Neutrophil (primary cell): ENCODE results near the gene GPC6.

Experiments
- H3K27ac ChIP-seq: fragments of 200-600 bp; sonication (generic); 2 replicates; pipeline ENCODE4 v1.5.1; 2016; ENCODE audit warnings: mild to moderate bottlenecking, moderate library complexity
- H3K27me3 ChIP-seq: fragments of 200-600 bp; sonication (generic); 2 replicates; pipeline ENCODE4 v1.6.0; 2016; ENCODE audit warnings: mild to moderate bottlenecking
- H3K36me3 ChIP-seq: fragments of 200-600 bp; sonication (generic); 2 replicates; pipeline ENCODE4 v1.5.1; 2017
- H3K4me1 ChIP-seq, 2 experiments: fragments of 200-600 bp in 1 of 2; sonication (generic) in 1 of 2; 1 replicate in 1 of 2; 2 replicates in 1 of 2; pipeline versions ENCODE4 v1.5.1 to v1.6.1; 2013 to 2016; ENCODE audit warnings: low read depth in 1 of 2, low read length in 1 of 2, mild to moderate bottlenecking in 1 of 2, moderate library complexity in 1 of 2; ENCODE audit not compliant: control insufficient read depth in 1 of 2, insufficient read depth in 1 of 2
- H3K4me3 ChIP-seq, 2 experiments: fragments of 200-600 bp in 1 of 2; sonication (generic) in 1 of 2; 1 replicate in 1 of 2; 2 replicates in 1 of 2; pipeline ENCODE4 v1.5.1; 2013 to 2016; ENCODE audit warnings: low read depth in 1 of 2, low read length in 1 of 2, mild to moderate bottlenecking in 1 of 2, moderate library complexity in 1 of 2
- H3K9me3 ChIP-seq: fragments of 200-600 bp; sonication (generic); 2 replicates; pipeline ENCODE4 v1.5.1; 2016
- TF ChIP-seq, protein P1 (sequence below): fragments of 200-600 bp; sonication (generic); IDR thresholded peaks from 2 replicates; pipeline ENCODE4 v1.5.1; 2016; ENCODE audit warnings: antibody characterized with exemption

The GPC6 gene

DNA sequence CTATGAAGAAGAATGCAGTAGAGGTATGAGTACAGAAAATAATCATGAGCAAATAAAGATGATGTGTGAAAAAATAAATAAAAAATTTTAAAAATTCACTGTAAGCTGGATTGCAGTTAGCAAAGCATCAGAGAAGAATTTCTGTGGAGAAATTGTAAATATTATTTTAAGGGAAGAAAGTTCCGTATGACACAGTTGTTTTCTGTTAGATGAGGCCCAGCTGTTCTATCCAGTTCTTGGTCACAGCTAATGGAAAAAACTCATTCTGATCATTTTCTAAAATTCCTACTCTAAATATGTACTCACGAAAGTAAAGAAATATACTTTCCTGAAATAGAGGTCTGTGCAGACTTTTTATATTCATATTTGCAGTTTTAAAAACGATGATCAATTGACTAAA lies 674.1 kb downstream of the GPC6 start:
- no peaks in the 10 kb centered on the region for H3K9me3 ChIP-seq
- no peak overlapping the region for H3K27ac ChIP-seq
- H3K4me1 ChIP-seq: no peaks in the 10 kb centered on the region
- no peaks in the 10 kb centered on the region for H3K36me3 ChIP-seq
- TF ChIP-seq, protein P1, sequence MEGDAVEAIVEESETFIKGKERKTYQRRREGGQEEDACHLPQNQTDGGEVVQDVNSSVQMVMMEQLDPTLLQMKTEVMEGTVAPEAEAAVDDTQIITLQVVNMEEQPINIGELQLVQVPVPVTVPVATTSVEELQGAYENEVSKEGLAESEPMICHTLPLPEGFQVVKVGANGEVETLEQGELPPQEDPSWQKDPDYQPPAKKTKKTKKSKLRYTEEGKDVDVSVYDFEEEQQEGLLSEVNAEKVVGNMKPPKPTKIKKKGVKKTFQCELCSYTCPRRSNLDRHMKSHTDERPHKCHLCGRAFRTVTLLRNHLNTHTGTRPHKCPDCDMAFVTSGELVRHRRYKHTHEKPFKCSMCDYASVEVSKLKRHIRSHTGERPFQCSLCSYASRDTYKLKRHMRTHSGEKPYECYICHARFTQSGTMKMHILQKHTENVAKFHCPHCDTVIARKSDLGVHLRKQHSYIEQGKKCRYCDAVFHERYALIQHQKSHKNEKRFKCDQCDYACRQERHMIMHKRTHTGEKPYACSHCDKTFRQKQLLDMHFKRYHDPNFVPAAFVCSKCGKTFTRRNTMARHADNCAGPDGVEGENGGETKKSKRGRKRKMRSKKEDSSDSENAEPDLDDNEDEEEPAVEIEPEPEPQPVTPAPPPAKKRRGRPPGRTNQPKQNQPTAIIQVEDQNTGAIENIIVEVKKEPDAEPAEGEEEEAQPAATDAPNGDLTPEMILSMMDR: no peak
- no peaks in the 10 kb centered on the region for H3K27me3 ChIP-seq
- no peak overlapping the region for H3K4me3 ChIP-seq

DNA sequence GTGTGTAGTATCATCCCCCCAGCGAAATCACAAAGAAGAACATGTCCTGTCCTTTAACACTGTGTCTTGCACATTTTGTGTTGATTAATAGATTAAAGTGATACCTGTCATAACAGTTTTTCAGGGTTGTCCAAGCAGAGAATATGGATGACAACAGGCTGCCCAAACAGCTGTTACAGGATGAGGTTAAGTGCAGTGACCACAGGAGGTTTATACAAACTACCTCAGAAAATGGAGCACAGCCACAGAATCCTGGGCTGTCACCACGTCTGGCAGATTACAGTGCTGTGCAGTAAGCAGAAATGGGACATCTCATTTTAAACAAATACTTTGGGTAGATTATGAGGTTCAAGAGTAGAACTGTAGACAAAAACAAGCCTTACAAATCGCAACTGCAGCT lies 677.3 kb downstream of the GPC6 start:
- no peaks in the 10 kb centered on the region for H3K27me3 ChIP-seq
- H3K27ac ChIP-seq: no peak overlapping the region
- no peaks in the 10 kb centered on the region for H3K4me1 ChIP-seq
- H3K36me3 ChIP-seq: no peaks in the 10 kb centered on the region
- TF ChIP-seq, protein P1: no peak
- no peak overlapping the region for H3K4me3 ChIP-seq
- H3K9me3 ChIP-seq: no peaks in the 10 kb centered on the region

DNA sequence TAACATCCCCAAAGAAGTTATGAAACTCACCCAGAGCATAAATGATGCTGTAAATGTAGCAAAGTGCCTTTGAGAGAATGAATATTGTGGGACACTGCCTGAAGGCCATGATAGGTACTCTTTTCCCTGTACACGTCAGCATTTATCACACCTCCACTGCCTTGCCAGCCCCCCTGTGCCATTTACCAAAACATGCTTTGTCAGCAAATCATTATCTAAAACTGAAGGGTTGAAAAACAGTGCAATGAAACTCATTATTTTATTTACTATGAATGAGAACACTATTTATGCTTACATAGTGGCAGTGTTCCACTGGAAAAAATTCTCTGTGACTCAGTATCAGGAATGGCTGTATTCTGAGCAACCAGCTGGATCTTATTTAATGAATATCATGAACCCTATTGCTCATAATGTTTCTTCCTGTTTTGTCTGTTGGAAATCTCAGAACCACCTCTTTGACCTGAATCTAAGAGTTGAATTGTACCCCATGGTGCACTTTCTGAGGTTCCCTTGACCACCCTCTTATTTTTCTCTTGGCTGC lies 688.7 kb downstream of the GPC6 start:
- Histone ChIP-seq H3K4me1 (no peaks in the 10 kb centered on the region), H3K27me3 (no peaks in the 10 kb centered on the region), H3K9me3 (no peaks in the 10 kb centered on the region), H3K36me3 (no peaks in the 10 kb centered on the region), H3K4me3 (no peak overlapping the region), H3K27ac (no peak overlapping the region)
- TF ChIP-seq, protein P1: no peak

DNA sequence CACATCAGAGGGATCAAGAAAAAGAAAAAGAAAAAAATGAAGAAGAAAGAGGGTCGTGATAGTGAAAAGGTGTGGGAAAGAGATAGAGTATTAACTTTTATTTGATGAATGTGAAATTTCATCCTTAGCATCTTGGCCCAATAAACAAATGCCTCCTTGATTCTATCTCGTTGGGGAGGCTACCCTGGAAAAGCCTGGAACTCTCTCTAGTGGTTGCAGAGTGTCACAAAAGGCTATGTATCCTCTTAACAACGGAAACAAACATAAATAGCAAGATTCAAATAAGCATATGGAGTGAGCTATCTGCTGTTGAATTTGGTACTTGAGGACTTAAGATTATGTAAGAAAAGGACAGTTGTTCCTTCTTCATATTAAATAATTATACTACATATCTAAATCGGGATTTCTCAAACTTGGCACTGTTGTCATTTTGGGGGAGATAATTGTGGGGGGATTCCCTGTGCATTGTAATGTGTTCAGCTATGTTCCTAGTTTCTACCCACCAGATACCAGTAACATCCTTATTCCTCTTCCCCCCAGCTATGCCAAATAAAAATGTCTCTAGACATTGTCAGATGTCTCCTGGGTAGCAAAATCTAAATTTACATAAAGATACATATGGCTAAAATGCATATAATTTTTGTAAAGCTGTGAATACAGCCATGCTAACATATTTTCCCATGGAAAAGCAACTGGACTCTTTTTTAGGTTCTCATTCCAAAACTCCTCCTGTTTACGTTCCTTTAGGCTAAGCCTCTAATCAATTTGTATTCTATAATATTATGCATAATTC lies 695.7 kb downstream of the GPC6 start:
- no peak overlapping the region for H3K4me3 ChIP-seq
- H3K36me3 ChIP-seq: no peaks in the 10 kb centered on the region
- no peak overlapping the region for H3K27ac ChIP-seq
- TF ChIP-seq, protein P1: no peak
- H3K27me3 ChIP-seq: no peaks in the 10 kb centered on the region
- H3K9me3 ChIP-seq: no peaks in the 10 kb centered on the region
- no peaks in the 10 kb centered on the region for H3K4me1 ChIP-seq

DNA sequence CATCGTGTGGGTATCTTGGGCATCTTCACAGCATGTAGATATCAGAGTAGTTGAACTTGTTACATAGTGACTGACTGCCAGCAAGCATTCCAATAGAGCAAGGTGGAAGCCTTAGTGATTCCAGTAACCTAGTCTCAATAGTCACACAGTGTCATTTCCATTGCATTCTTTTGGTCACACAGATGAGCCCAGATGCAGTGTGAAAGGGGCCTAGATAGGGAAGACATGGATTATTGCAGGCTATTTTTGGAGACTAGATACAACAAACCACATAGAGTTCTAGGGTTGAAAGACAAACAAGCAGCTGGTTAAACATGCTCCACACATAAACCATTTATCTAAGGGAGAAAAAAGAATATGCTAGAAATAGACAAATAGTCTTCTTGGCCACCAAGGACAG lies 699.4 kb downstream of the GPC6 start:
- Histone ChIP-seq H3K27me3 (no peaks in the 10 kb centered on the region), H3K4me1 (no peaks in the 10 kb centered on the region), H3K9me3 (no peaks in the 10 kb centered on the region), H3K27ac (no peak overlapping the region), H3K36me3 (no peaks in the 10 kb centered on the region), H3K4me3 (no peak overlapping the region)
- TF ChIP-seq, protein P1: no peak
